SK-N-SH (cell line): ENCODE measurements around the gene PCGF1. TPM values are rescaled to one million over a fixed set of nuclear protein-coding genes. Genes with fewer than 3 reads are reported as not detected.

Experiments
- ELF1 ChIP-seq: IDR thresholded peaks from 2 replicates; pipeline ENCODE4 v1.4.0; 2012
- EZH2phosphoT487 ChIP-seq: fragments of 200-600 bp; sonication (generic); IDR thresholded peaks from 2 replicates; pipeline ENCODE4 v1.6.1; 2017; ENCODE audit warnings: low read depth, mixed run types, mild to moderate bottlenecking, antibody characterized with exemption, moderate library complexity, borderline replicate concordance
- FOSL2 ChIP-seq: IDR thresholded peaks from 2 replicates; pipeline ENCODE4 v1.4.0; 2012; ENCODE audit warnings: low read depth, mild to moderate bottlenecking, moderate library complexity, borderline replicate concordance
- FOXM1 ChIP-seq: IDR thresholded peaks from 2 replicates; pipeline ENCODE4 v1.4.0; 2012; ENCODE audit warnings: low read depth, mild to moderate bottlenecking
- GATA2 ChIP-seq: sonication (generic); formaldehyde crosslinking; IDR thresholded peaks from 2 replicates; pipeline ENCODE4 v1.5.0; 2020; ENCODE audit warnings: mild to moderate bottlenecking, missing genetic modification reagents
- JUND ChIP-seq: IDR thresholded peaks from 2 replicates; pipeline ENCODE4 v1.4.0; 2012
- MEF2A ChIP-seq: IDR thresholded peaks from 2 replicates; pipeline ENCODE4 v1.4.0; 2012; ENCODE audit warnings: low read depth, borderline replicate concordance
- NRF1 ChIP-seq: IDR thresholded peaks from 2 replicates; pipeline ENCODE4 v1.6.1; 2012; ENCODE audit warnings: low read depth, mild to moderate bottlenecking, low read length
- POLR2AphosphoS5 ChIP-seq: IDR thresholded peaks from 2 replicates; pipeline ENCODE4 v1.6.1; 2012; ENCODE audit warnings: low read depth, low read length
- RAD21 ChIP-seq: IDR thresholded peaks from 2 replicates; pipeline ENCODE4 v1.6.1; 2012; ENCODE audit warnings: mild to moderate bottlenecking, low read length
- RCOR1 ChIP-seq: fragments of 150-350 bp; IDR thresholded peaks from 2 replicates; pipeline ENCODE4 v1.6.1; 2017; ENCODE audit warnings: antibody characterized with exemption, low read length
- SIN3A ChIP-seq: IDR thresholded peaks from 2 replicates; pipeline ENCODE4 v1.6.1; 2012; ENCODE audit warnings: low read depth, mild to moderate bottlenecking, low read length, moderate library complexity, borderline replicate concordance
- SMC3 ChIP-seq: IDR thresholded peaks from 2 replicates; pipeline ENCODE4 v1.6.1; 2012; ENCODE audit warnings: low read depth, low read length, improper control_type of control experiment
- polyA plus RNA-seq, 3 experiments: library from polyadenylated mRNA; depleted of rRNA; stranded (reverse); fragments of >200 nt; gene quantifications; 2 replicates each; pipeline ENCODE4 v1.2.3, GENCODE V29; 2012
- TF ChIP-seq, protein P1 (sequence below): fragments of 200-600 bp; sonication (generic); IDR thresholded peaks from 2 replicates; pipeline ENCODE4 v1.6.1; 2017; ENCODE audit warnings: antibody characterized with exemption, mild to moderate bottlenecking, moderate library complexity
- TF ChIP-seq, protein P2 (sequence below): IDR thresholded peaks from 2 replicates; pipeline ENCODE4 v1.4.0; 2012; ENCODE audit warnings: low read depth
- TF ChIP-seq, protein P3 (sequence below): fragments of 150-350 bp; IDR thresholded peaks from 2 replicates; pipeline ENCODE4 v1.6.1; 2017; ENCODE audit warnings: antibody characterized with exemption, low read length, low read depth, borderline replicate concordance
- TF ChIP-seq, protein P4 (sequence below): IDR thresholded peaks from 2 replicates; pipeline ENCODE4 v1.6.1; 2012; ENCODE audit warnings: mild to moderate bottlenecking, low read depth, low read length, moderate library complexity

Gene PCGF1
- polyA plus RNA-seq, 1 of the 3 experiments (the other 2 are of a cell fraction), result 44.9 TPM

DNA sequence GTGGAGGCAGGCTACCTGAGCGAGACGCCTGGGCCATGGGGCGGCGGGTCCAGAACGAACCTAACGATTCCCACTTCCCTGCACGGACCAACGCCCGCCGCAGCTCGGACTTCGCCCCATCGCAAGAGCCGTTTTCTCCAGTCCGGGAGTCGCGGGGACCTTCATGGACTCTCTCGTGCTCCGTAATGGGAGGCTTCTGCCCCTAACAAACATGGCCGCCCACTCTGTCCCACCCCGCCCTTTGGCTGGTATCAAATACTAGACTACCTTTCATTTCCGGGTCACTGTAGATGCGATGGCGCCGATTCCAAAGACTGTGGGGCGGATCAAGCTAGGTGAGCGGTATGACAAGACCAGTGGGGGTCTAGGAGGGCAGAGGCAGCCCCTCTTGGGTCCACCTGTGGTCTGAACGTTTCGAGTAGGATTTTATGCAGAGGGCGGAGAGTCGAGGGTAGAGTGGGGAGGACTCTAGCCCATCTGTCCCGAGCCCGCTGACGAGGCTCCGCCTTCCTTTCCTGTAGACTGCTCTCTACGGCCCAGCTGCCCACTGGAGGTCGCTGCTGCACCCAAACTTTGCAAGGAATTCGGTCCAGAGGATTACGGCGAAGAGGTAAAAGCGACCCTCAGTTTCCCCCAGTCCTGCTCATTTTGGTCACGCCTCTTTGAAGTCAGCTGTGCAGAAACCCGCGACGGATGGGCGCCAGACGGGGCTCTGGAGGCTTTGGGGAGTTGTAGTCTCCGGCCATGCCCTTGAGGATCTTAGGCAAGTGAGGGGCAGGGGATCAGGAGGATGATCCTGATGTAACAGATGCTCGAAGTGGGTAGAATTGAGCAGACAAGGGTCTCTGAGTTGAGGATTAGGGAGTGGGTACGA, 24.5 kb downstream of the PCGF1 start, which contains the start of the genes CCDC142 and TTC31 (continued):
- TF ChIP-seq ELF1 (peak; percentile 84), EZH2phosphoT487 (no peak), FOXM1 (no peak), RCOR1 (peak; percentile 5; the same call in 1 of the 2 replicates), NRF1 (no peak), POLR2AphosphoS5 (peak; percentile 89), RAD21 (peak; percentile 84), FOSL2 (no peak), MEF2A (no peak), JUND (no peak), GATA2 (CRISPR knock-in tag) (no peak; the same call in 1 of the 2 replicates), SMC3 (peak; percentile 91), SIN3A (no peak; the same call in 1 of the 2 replicates)
- TF ChIP-seq, protein P1, sequence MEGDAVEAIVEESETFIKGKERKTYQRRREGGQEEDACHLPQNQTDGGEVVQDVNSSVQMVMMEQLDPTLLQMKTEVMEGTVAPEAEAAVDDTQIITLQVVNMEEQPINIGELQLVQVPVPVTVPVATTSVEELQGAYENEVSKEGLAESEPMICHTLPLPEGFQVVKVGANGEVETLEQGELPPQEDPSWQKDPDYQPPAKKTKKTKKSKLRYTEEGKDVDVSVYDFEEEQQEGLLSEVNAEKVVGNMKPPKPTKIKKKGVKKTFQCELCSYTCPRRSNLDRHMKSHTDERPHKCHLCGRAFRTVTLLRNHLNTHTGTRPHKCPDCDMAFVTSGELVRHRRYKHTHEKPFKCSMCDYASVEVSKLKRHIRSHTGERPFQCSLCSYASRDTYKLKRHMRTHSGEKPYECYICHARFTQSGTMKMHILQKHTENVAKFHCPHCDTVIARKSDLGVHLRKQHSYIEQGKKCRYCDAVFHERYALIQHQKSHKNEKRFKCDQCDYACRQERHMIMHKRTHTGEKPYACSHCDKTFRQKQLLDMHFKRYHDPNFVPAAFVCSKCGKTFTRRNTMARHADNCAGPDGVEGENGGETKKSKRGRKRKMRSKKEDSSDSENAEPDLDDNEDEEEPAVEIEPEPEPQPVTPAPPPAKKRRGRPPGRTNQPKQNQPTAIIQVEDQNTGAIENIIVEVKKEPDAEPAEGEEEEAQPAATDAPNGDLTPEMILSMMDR, result peak; percentile 93
- TF ChIP-seq, protein P2, sequence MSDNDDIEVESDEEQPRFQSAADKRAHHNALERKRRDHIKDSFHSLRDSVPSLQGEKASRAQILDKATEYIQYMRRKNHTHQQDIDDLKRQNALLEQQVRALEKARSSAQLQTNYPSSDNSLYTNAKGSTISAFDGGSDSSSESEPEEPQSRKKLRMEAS, result peak; percentile 39
- TF ChIP-seq, protein P3, sequence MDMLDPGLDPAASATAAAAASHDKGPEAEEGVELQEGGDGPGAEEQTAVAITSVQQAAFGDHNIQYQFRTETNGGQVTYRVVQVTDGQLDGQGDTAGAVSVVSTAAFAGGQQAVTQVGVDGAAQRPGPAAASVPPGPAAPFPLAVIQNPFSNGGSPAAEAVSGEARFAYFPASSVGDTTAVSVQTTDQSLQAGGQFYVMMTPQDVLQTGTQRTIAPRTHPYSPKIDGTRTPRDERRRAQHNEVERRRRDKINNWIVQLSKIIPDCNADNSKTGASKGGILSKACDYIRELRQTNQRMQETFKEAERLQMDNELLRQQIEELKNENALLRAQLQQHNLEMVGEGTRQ, result no peak
- TF ChIP-seq, protein P4, sequence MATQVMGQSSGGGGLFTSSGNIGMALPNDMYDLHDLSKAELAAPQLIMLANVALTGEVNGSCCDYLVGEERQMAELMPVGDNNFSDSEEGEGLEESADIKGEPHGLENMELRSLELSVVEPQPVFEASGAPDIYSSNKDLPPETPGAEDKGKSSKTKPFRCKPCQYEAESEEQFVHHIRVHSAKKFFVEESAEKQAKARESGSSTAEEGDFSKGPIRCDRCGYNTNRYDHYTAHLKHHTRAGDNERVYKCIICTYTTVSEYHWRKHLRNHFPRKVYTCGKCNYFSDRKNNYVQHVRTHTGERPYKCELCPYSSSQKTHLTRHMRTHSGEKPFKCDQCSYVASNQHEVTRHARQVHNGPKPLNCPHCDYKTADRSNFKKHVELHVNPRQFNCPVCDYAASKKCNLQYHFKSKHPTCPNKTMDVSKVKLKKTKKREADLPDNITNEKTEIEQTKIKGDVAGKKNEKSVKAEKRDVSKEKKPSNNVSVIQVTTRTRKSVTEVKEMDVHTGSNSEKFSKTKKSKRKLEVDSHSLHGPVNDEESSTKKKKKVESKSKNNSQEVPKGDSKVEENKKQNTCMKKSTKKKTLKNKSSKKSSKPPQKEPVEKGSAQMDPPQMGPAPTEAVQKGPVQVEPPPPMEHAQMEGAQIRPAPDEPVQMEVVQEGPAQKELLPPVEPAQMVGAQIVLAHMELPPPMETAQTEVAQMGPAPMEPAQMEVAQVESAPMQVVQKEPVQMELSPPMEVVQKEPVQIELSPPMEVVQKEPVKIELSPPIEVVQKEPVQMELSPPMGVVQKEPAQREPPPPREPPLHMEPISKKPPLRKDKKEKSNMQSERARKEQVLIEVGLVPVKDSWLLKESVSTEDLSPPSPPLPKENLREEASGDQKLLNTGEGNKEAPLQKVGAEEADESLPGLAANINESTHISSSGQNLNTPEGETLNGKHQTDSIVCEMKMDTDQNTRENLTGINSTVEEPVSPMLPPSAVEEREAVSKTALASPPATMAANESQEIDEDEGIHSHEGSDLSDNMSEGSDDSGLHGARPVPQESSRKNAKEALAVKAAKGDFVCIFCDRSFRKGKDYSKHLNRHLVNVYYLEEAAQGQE, result peak; percentile 52; the same call in 1 of the 2 replicates
